Breast epithelium (tissue), 4 donors: ENCODE measurements around the gene PRPF6. TPM values are rescaled to one million over a fixed set of nuclear protein-coding genes. Genes with fewer than 3 reads are reported as not detected.

Experiments used
- DNase-seq, 2 donors: peaks; one replicate each; pipeline ENCODE4 v3.0.0-alpha.2; 2019; ENCODE audit warnings: low spot score in 2 of 2
- H3K27ac ChIP-seq, 2 donors: fragments of 200-600 bp; sonication (generic) in 1 of 2; one replicate each; pipeline ENCODE4 v1.5.1; 2016 to 2019; ENCODE audit warnings: mild to moderate bottlenecking in 1 of 2
- H3K27me3 ChIP-seq, 2 donors: fragments of 200-600 bp; sonication (generic) in 1 of 2; one replicate each; pipeline versions ENCODE4 v1.5.1 to v1.6.0; 2017 to 2019; ENCODE audit warnings: control low read depth in 1 of 2, mild to moderate bottlenecking in 1 of 2
- H3K36me3 ChIP-seq: fragments of 200-600 bp; one replicate; pipeline ENCODE4 v1.5.1; 2019
- H3K4me1 ChIP-seq, 2 donors: fragments of 200-600 bp; sonication (generic); one replicate each; pipeline ENCODE4 v1.5.1; 2016 to 2019; ENCODE audit warnings: control low read depth in 1 of 2
- H3K4me3 ChIP-seq, 3 donors: fragments of 200-600 bp; sonication (generic); 1 replicate in 2 of 3; 2 replicates in 1 of 3; pipeline ENCODE4 v1.5.1; 2016 to 2019; ENCODE audit warnings: mild to moderate bottlenecking in 3 of 3, moderate library complexity in 2 of 3
- H3K9me3 ChIP-seq, 2 donors: fragments of 200-600 bp; sonication (generic) in 1 of 2; one replicate each; pipeline ENCODE4 v1.5.1; 2016 to 2019; ENCODE audit warnings: control low read depth in 1 of 2
- CTCF ChIP-seq, 3 donors: fragments of 450-650 bp; IDR thresholded peaks; one replicate each; pipeline ENCODE4 v1.5.1; 2016 to 2017; ENCODE audit warnings: antibody characterized with exemption in 3 of 3, mild to moderate bottlenecking in 3 of 3, moderate library complexity in 3 of 3
- POLR2A ChIP-seq: fragments of 450-650 bp; IDR thresholded peaks from one replicate; pipeline ENCODE4 v1.6.1; 2016; ENCODE audit warnings: antibody characterized with exemption, mild to moderate bottlenecking, moderate library complexity
- POLR2AphosphoS5 ChIP-seq, 3 donors: sonication (generic); formaldehyde crosslinking; IDR thresholded peaks; one replicate each; pipeline ENCODE4 v1.6.1; 2017; ENCODE audit warnings: antibody characterized with exemption in 3 of 3
- intact Hi-C: fragments of 100-400 bp; cut with DNase I; formaldehyde crosslinking; loops from one replicate; pipeline ENCODE4 v1.15.1; 2023; ENCODE audit warnings: low total_unique reads
- total RNA-seq, 3 donors: library from RNA; depleted of rRNA; stranded (reverse); fragments of >200 nt; gene quantifications; one replicate each; pipeline ENCODE4 v1.1.0, GENCODE V29; 2016

Gene PRPF6
- total RNA-seq, 3 donors from 2014 or later, result 53.9 to 67.5 (median 59.6) TPM

GRCh38 chr20:64021124-64021975 is 40.4 kb downstream of the PRPF6 start:
- no peaks in the 10 kb centered on the region for H3K9me3 ChIP-seq
- intact Hi-C loops, result no loop called here
- no peak for TF ChIP-seq POLR2A
- TF ChIP-seq POLR2AphosphoS5 (IDR thresholded peaks at IDR 0.05), result no peak
- no peak for TF ChIP-seq CTCF (IDR thresholded peaks at IDR 0.05)
- H3K4me1 ChIP-seq, result no peaks in the 10 kb centered on the region
- H3K36me3 ChIP-seq, result peaks cover 5% of the 10 kb centered on the region
- H3K27ac ChIP-seq, result no peak overlapping the region
- DNase-seq, result no peak
- no peaks in the 10 kb centered on the region for H3K27me3 ChIP-seq
- H3K4me3 ChIP-seq, result no peak overlapping the region

- DNase-seq, result no peak
- Histone ChIP-seq H3K27me3 (no peaks in the 10 kb centered on the region), H3K9me3 (no peaks in the 10 kb centered on the region), H3K4me3 (no peak overlapping the region), H3K4me1 (no peaks in the 10 kb centered on the region), H3K27ac (no peak overlapping the region), H3K36me3 (peaks cover 15% of the 10 kb centered on the region)
- intact Hi-C loops, result no loop called here
- no peak for TF ChIP-seq CTCF (IDR thresholded peaks at IDR 0.05)
- no peak for TF ChIP-seq POLR2AphosphoS5 (IDR thresholded peaks at IDR 0.05)
These were observed 41.9 kb downstream of the PRPF6 start for GRCh38 chr20:64022671-64023360.

- TF ChIP-seq CTCF (IDR thresholded peaks at IDR 0.05), result no peak
- TF ChIP-seq POLR2A, result no peak
- TF ChIP-seq POLR2AphosphoS5 (IDR thresholded peaks at IDR 0.05), result no peak
- Histone ChIP-seq H3K36me3 (peaks cover 19% of the 10 kb centered on the region), H3K9me3 (no peaks in the 10 kb centered on the region), H3K4me1 (no peaks in the 10 kb centered on the region), H3K4me3 (no peak overlapping the region), H3K27ac (no peak overlapping the region), H3K27me3 (no peaks in the 10 kb centered on the region)
- intact Hi-C loops, result no loop called here
- no peak for DNase-seq
These were observed 42.6 kb downstream of the PRPF6 start for GRCh38 chr20:64023361-64024140.

GRCh38 chr20:64024141-64024990 is 43.4 kb downstream of the PRPF6 start:
- intact Hi-C loops, result no loop called here
- Histone ChIP-seq H3K9me3 (no peaks in the 10 kb centered on the region), H3K27me3 (no peaks in the 10 kb centered on the region), H3K36me3 (peaks cover 19% of the 10 kb centered on the region), H3K27ac (no peak overlapping the region), H3K4me3 (no peak overlapping the region), H3K4me1 (no peaks in the 10 kb centered on the region)
- no peak for DNase-seq
- TF ChIP-seq POLR2A (no peak), POLR2AphosphoS5 (IDR thresholded peaks at IDR 0.05) (no peak), CTCF (IDR thresholded peaks at IDR 0.05) (no peak)
